ENCODE data around the gene AGXT2.

The AGXT2 gene

GRCh38 chr5:34957321-34957720 lies 90.4 kb downstream of the AGXT2 start:
- DNase-seq (ENCODE audit: insufficient read length, low spot score), result no peak
- FAIRE-seq, result no peak
- no peak for TF ChIP-seq CTCF (IDR thresholded peaks at IDR 0.05; ENCODE audit: insufficient read depth, missing control alignments)

Measured in D721Med (cell line).